Upper lobe of left lung (tissue), 4 donors: ENCODE data around the gene ABCC4.

ENCODE experiments used
- CTCF ChIP-seq, 6 experiments: fragments of 450-650 bp in 4 of 6; fragments of 200-600 bp in 2 of 6; sonication (generic) in 2 of 6; IDR thresholded peaks; one replicate each; pipeline ENCODE4 v1.5.1; 2016 to 2019; ENCODE audit warnings: antibody characterized with exemption in 6 of 6
- EP300 ChIP-seq, 4 donors: sonication (generic); formaldehyde crosslinking; IDR thresholded peaks; one replicate each; pipeline ENCODE4 v1.5.1; 2017; ENCODE audit warnings: antibody characterized with exemption in 4 of 4, control low read depth in 2 of 4
- POLR2A ChIP-seq, 4 donors: fragments of 450-650 bp; IDR thresholded peaks; one replicate each; pipeline ENCODE4 v1.5.1; 2016 to 2017; ENCODE audit warnings: antibody characterized with exemption in 4 of 4, mild to moderate bottlenecking in 2 of 4
- POLR2AphosphoS5 ChIP-seq, 2 donors: sonication (generic); formaldehyde crosslinking; IDR thresholded peaks; one replicate each; pipeline ENCODE4 v1.5.1; 2017; ENCODE audit warnings: antibody characterized with exemption in 2 of 2

GRCh38 chr13:95128045-95128643 lies 173.1 kb downstream of the ABCC4 start:
- TF ChIP-seq EP300 (IDR thresholded peaks at IDR 0.05), result no peak
- TF ChIP-seq POLR2A (IDR thresholded peaks at IDR 0.05), result no peak
- no peak for TF ChIP-seq CTCF (IDR thresholded peaks at IDR 0.05)
- TF ChIP-seq POLR2AphosphoS5 (IDR thresholded peaks at IDR 0.05), result no peak
